ENCODE data around the gene MARCHF3. TPM values are rescaled to one million over a fixed set of nuclear protein-coding genes. Genes with fewer than 3 reads are reported as not detected.
"Not testable (repeated sequence)": the region's sequence is repeated elsewhere in the genome, so short reads cannot be mapped to it uniquely, and the experiment has no call there.

MARCHF3 gene
- total RNA-seq, 2 donors from 2014 or later: 10.4 to 34.1 TPM

DNA sequence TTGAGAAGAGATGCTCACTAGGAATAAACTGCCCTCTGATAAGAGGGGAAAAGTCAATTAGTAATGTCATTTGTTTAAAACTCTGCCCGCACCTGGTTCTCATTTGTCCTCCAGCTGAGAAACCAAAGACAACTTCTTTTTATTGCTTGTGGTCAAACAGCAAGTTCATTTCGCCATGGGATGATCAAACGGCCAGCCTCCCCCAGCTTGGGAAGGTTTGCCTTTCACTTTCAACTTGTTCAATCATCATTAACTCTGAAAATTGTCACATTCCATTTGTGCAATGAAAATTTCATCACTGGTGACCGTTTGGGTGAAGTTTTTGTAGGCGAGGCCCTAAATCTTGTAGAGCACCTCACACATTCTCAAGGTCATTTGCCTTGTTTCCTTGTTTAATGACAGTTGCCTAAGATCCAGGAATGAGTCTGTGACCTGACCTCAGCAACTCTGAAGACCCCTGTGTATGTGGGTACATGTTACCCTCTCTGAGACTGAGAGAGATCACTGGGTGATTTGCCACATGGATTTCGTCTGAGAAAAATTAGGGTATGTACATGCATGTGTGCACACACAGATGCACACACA, 117.7 kb downstream of the MARCHF3 start:
- Histone ChIP-seq H3K36me3 (no peaks in the 10 kb centered on the region), H3K4me1 (ENCODE audit: control insufficient read depth in 1 of 2, low read depth in 2 of 2) (peaks cover 0 to 2% of the 10 kb centered on the region in 2 donors), H3K4me3 (no peak overlapping the region), H3K27me3 (replicated peaks; ENCODE audit: insufficient read depth) (no peaks in the 10 kb centered on the region), H3K9me3 (no peaks in the 10 kb centered on the region), H3K27ac (no peak overlapping the region)
- TF ChIP-seq, protein P1, sequence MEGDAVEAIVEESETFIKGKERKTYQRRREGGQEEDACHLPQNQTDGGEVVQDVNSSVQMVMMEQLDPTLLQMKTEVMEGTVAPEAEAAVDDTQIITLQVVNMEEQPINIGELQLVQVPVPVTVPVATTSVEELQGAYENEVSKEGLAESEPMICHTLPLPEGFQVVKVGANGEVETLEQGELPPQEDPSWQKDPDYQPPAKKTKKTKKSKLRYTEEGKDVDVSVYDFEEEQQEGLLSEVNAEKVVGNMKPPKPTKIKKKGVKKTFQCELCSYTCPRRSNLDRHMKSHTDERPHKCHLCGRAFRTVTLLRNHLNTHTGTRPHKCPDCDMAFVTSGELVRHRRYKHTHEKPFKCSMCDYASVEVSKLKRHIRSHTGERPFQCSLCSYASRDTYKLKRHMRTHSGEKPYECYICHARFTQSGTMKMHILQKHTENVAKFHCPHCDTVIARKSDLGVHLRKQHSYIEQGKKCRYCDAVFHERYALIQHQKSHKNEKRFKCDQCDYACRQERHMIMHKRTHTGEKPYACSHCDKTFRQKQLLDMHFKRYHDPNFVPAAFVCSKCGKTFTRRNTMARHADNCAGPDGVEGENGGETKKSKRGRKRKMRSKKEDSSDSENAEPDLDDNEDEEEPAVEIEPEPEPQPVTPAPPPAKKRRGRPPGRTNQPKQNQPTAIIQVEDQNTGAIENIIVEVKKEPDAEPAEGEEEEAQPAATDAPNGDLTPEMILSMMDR (IDR thresholded peaks at IDR 0.05): no peak
- no peak for ATAC-seq (ENCODE audit: insufficient number of reproducible peaks, low FRiP score, low read depth)
- DNase-seq (ENCODE audit: low spot score): no peak

DNA sequence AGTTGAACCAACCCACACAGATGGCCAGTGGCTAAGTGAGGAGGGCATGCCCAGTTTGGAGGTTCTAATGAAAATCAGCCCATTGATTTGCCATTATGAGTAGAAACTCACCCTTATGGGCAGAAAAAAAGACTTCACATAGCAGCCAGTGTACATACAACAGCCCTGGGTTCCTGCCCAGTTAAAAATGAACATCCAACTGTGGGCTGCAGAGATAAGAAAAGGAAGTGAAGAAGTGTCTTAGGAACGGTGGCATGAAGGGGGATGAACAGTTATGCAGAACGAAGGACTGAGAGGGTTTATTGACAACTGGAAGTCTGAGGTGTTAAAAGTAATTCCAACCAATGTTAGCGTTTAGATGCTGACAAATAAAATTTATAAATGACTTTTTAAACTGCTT, 118.4 kb downstream of the MARCHF3 start:
- Histone ChIP-seq H3K4me3 (no peak overlapping the region), H3K36me3 (no peaks in the 10 kb centered on the region)
- no peak for ATAC-seq (ENCODE audit: insufficient number of reproducible peaks, low FRiP score, low read depth)

DNA sequence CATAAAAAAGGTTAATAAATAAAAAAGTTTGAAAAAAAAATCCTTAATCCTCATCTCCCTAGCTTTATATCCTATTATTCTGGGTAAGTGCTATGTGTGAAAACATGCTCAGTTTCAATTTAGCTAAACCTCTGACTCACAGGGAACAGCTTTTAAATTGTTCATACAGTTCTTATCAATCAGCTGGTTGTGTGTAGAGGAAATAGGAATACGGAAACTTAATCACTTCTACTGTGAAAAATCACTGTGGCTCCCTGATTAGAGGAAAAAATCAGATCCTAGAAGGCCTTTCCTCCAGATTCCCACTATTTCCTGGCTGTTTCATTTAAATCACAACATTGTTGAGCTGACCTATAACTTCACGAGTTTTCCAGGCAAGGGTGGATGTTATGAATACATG, 120.5 kb downstream of the MARCHF3 start:
- Histone ChIP-seq H3K27me3 (replicated peaks; ENCODE audit: insufficient read depth) (no peaks in the 10 kb centered on the region), H3K27ac (no peak overlapping the region), H3K4me3 (no peak overlapping the region), H3K4me1 (ENCODE audit: control insufficient read depth in 1 of 2, low read depth in 2 of 2) (no peaks in the 10 kb centered on the region), H3K9me3 (no peaks in the 10 kb centered on the region), H3K36me3 (no peaks in the 10 kb centered on the region)
- DNase-seq (ENCODE audit: low spot score) (no peak), ATAC-seq (ENCODE audit: insufficient number of reproducible peaks, low FRiP score, low read depth) (no peak)
- TF ChIP-seq, protein P1 (IDR thresholded peaks at IDR 0.05): no peak

More for the DNA sequence above, 118.4 kb downstream of the MARCHF3 start:
- TF ChIP-seq, protein P1 (IDR thresholded peaks at IDR 0.05): no peak
- no peak for DNase-seq (ENCODE audit: low spot score)
- Histone ChIP-seq H3K27ac (no peak overlapping the region), H3K27me3 (replicated peaks; ENCODE audit: insufficient read depth) (no peaks in the 10 kb centered on the region), H3K9me3 (no peaks in the 10 kb centered on the region), H3K4me1 (ENCODE audit: control insufficient read depth in 1 of 2, low read depth in 2 of 2) (no peaks in the 10 kb centered on the region)

DNA sequence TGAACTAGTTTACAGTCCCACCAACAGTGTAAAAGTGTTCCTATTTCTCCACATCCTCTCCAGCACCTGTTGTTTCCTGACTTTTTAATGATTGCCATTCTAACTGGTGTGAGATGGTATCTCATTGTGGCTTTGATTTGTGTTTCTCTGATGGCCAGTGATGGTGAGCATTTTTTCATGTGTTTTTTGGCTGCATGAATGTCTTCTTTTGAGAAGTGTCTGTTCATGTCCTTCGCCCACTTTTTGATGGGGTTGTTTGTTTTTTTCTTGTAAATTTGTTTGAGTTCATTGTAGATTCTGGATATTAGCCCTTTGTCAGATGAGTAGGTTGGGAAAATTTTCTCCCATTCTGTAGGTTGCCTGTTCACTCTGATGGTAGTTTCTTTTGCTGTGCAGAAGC, 126.0 kb downstream of the MARCHF3 start:
- H3K9me3 ChIP-seq; H3K27ac ChIP-seq; DNase-seq (ENCODE audit: low spot score); H3K4me3 ChIP-seq; H3K4me1 ChIP-seq (ENCODE audit: control insufficient read depth in 1 of 2, low read depth in 2 of 2); H3K27me3 ChIP-seq (replicated peaks; ENCODE audit: insufficient read depth); H3K36me3 ChIP-seq; ATAC-seq (ENCODE audit: insufficient number of reproducible peaks, low FRiP score, low read depth): not testable (repeated sequence)

DNA sequence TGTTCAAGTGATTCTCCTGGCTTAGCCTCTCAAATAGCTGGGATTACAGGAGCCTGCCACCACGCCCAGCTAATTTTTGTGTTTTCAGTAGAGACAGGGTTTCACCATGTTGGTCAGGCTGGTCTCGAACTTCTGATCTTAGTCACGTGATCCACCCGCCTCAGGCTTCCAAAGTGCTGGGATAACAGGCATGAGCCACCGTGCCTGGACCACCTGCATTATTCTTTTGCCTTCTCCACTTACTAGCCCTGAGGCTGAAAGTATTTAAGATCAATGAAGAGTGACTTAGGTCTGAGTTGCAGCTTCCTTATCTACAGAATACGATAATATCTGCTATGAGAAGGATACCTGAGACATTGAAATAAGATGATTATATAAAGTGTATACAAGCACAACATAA, 129.6 kb downstream of the MARCHF3 start:
- H3K4me3 ChIP-seq: no peak overlapping the region
- no peaks in the 10 kb centered on the region for H3K27me3 ChIP-seq (replicated peaks; ENCODE audit: insufficient read depth)
- ATAC-seq (ENCODE audit: insufficient number of reproducible peaks, low FRiP score, low read depth): no peak
- no peak overlapping the region for H3K27ac ChIP-seq
- TF ChIP-seq, protein P1 (IDR thresholded peaks at IDR 0.05): no peak
- no peaks in the 10 kb centered on the region for H3K4me1 ChIP-seq (ENCODE audit: control insufficient read depth in 1 of 2, low read depth in 2 of 2)
- no peak for DNase-seq (ENCODE audit: low spot score)
- no peaks in the 10 kb centered on the region for H3K36me3 ChIP-seq
- H3K9me3 ChIP-seq: no peaks in the 10 kb centered on the region

DNA sequence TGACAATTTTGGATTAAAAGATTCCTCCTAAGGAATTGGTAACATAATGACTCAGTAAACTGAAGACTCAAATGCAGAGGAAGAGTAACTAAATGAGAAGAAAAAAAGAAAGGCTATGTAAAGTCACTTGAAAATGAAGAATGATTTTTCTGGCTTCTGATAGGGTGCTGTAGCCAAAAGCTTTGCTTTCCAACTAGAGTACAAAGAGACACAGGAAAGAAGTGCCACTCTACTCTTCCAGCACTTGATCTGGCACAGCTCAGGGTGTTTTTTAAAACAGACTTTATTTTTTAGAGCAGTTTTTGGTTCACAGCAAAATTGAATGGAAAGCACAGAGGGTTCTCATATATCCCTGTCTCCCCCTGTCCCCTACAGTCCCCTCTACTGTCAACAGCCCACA, 130.9 kb downstream of the MARCHF3 start:
- H3K4me3 ChIP-seq: no peak overlapping the region
- no peak for ATAC-seq (ENCODE audit: insufficient number of reproducible peaks, low FRiP score, low read depth)

More for the DNA sequence above, 130.9 kb downstream of the MARCHF3 start:
- Histone ChIP-seq H3K9me3 (no peaks in the 10 kb centered on the region), H3K27ac (no peak overlapping the region), H3K36me3 (no peaks in the 10 kb centered on the region), H3K4me1 (ENCODE audit: control insufficient read depth in 1 of 2, low read depth in 2 of 2) (no peaks in the 10 kb centered on the region), H3K27me3 (replicated peaks; ENCODE audit: insufficient read depth) (no peaks in the 10 kb centered on the region)
- no peak for DNase-seq (ENCODE audit: low spot score)
- TF ChIP-seq, protein P1 (IDR thresholded peaks at IDR 0.05): no peak
